GM18858 (cell line): ENCODE results near the gene SLC25A28.

Experiments
- ATAC-seq: cut with Tn5 transposase; IDR thresholded peaks from one replicate; pipeline ENCODE4 v1.9.1; 2021; ENCODE audit not compliant: unreplicated experiment

The SLC25A28 gene, protein sequence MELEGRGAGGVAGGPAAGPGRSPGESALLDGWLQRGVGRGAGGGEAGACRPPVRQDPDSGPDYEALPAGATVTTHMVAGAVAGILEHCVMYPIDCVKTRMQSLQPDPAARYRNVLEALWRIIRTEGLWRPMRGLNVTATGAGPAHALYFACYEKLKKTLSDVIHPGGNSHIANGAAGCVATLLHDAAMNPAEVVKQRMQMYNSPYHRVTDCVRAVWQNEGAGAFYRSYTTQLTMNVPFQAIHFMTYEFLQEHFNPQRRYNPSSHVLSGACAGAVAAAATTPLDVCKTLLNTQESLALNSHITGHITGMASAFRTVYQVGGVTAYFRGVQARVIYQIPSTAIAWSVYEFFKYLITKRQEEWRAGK

DNA sequence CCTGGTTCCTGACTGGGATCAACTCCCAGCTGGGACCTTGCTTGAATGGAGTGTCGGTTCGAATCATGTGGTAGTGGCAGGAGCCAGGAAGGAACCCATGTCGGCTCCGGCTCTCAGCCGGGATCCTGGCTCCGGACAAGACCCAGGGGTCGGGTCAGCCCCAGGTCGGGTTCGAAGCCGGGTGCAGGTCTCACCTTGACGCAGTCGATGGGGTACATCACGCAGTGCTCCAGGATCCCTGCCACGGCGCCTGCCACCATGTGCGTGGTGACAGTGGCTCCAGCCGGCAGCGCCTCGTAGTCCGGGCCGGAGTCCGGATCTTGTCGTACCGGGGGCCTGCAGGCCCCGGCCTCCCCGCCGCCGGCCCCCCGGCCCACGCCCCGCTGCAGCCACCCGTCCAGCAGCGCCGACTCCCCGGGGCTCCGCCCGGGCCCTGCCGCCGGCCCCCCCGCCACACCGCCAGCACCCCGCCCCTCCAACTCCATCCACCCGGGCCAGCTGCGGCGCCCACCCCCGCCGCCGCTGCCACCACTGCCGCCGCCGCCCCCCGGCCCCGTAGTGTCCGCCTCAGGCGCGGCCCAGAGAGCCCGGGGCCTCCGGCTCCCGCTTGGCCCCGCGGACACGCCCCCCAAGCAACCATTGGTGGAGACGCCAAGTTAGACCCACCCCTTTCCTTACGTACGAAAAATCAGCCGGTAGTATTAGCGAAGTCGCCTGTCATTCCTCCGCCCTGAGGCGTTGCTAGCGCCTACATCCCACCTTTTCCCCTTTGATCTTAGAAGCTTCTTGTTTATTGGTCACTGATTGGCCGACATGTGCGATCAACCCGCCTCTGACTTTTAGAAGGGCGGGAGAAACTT lies at the start of gene SLC25A28:
Gene SLC25A28, minus strand, starts transcription at position 589 of the 860 bp plus-strand sequence. Its CDS starts 104 bp downstream, at position 485.
- peak; percentile 84 for ATAC-seq

DNA sequence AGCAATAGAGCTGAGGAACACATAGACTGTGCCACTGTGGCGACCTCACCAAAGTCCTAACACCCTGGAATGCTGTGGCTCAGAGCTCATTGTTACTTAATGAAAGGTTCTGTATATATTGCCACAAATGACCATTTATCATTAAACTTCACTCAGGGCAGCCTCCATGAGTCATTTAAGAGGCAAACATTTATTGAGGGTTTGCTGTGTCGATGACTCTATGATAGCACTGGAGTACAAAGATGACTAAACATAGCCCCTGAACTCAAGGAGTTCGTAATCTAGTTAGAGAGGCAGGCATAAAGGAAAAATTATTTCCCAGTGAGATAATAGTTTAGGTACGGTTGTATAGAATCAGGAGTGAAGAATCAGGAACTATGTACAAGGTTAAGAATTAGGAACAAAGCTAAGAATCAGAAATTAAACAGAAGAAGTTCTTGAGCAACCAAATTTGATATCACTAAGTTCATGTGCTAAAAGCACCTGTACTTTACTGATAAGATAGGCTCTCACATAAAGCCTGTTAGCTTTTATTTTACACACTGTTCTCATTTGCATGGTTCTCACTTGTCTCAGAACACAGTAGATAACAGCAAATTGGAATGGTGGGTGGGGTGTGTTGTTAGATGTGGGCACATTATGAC lies 47.0 kb upstream of the SLC25A28 start:
- no peak for ATAC-seq

DNA sequence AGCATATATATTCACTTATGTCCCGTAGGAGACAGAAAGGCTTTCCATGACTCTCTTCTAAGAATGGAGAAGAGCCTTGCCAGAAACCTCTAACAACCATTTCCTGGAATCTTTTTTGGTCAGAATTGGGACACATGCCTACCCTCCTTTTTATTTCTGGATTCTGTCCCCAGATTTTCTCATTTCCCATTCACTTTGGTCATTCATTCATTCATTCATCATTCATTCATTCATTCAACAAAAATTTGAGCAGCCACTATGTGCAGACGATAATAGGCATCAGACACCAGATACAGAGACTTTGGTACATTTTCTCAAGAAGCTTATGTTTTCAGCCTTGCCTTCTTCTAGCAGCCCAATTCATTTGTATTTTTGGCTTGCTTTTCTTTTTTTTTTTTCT lies 45.1 kb upstream of the SLC25A28 start:
- no peak for ATAC-seq

DNA sequence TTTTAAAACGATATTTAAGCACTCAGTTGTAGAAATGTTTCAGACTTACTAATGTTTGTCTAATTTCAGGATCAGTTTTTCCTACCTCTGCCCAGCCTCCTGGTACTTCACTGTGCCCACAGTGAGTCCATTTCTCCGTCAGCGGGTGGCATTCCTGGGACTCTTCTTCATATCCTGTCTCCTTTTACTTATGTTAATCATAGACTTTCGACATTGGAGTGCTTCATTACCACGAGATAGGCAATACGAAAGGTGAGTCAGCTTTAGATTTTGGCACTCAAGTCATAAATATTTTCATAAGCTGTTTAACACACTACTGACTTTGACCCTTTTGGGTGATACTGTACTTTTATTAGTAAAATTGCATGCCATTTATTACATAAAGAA lies 41.1 kb upstream of the SLC25A28 start:
- no peak for ATAC-seq

DNA sequence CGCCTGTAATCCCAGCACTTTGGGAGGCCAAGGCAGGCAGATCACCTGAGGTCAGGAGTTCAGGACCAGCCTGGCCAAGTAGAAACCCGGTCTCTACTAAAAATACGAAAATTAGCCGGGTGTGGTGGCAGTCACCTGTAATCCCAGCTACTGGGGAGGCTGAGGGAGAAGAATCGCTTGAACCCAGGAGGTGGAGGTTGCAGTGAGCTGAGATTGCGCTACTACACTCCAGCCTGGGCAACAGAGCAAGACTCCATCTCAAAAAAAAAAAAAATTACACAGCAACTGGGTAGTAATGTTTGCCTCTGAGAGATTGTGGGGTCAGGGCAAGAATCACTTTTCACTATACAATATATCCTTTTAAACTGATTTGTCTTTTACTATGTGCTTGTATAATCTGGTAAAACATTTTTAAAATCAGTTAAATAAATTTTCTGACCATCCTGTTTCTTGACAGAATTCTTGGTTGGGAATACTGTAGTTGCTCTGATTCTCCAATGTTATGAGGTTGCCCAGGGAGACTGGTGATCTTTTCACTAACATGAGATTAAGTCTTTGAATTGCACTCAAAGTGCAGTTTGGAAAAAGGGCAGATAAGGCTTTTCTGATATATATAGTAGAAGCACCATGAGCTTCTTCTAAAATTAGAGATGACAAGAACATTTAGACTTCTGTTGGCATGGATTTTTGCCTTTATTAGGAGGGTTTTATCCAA lies 40.6 kb upstream of the SLC25A28 start:
- no peak for ATAC-seq

DNA sequence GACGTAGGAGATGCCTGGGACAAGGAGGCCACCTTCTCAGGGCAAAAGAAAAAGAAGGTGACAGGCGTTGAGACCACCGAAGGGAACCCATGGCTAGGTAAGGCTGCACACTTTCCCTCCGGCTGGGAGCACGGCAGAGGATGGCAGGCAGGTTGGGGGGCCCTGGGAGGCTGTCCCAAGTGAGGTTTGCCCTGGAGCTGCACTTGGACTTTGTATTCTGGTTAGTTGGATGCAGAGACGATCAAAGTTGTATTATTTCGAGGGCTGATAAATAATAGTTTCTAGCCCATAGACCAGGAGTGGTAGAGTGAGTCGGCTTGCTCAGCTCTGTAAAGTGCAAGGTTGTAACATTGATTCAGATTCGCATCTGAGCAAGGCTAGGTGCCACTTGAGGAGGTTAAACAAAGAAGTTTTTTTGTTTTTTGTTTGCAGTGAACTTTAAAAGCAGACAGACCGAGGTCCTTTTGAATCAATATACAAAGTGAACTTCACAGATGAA lies 39.7 kb upstream of the SLC25A28 start:
- ATAC-seq: no peak

DNA sequence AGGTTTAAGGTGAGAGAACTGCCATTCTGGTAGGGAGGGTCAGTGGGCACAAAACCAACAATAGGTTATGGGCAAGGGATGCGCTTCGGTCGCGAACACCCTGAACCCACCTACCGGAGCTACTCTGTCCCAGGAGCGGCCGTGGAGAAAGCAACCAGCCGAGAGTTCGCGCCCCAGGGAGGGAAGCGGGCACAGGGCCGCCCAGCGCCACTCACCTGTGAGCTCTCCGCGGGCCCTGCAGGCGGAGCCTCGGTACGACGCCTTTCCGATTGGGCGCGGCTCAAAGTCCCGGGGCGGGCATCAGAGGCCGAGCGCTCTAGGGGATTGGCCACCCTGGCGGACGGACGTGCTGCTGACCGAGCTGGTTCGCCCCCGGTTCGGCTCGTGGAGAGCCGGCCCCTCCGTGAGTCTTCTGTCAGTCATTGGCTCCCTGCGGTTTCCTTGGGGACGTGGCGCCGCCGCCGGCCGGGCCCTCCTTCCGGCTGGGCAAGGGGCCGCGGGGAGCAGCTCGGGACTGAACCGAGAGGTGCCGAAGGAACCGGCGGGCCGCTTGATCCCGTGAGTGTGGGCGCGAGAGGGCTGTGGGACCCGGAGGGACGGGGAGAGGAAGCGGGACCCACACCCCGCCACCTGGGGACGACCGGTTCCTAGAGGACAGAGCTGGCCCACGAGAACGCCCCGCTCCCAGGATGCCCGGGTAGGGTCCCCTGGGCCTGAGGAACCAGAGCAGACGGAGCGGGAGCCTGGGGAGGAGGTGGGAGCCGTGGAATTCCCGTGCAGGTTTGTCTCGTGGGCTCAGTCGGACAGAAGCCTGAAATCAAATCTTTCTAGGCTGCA lies 39.0 kb upstream of the SLC25A28 start, which contains the start of gene ENTPD7:
Gene ENTPD7, plus strand, starts transcription at position 479 of the 837 bp plus-strand sequence. CDS start 448 bp downstream, outside the sequence.
- peak; percentile 97 for ATAC-seq

DNA sequence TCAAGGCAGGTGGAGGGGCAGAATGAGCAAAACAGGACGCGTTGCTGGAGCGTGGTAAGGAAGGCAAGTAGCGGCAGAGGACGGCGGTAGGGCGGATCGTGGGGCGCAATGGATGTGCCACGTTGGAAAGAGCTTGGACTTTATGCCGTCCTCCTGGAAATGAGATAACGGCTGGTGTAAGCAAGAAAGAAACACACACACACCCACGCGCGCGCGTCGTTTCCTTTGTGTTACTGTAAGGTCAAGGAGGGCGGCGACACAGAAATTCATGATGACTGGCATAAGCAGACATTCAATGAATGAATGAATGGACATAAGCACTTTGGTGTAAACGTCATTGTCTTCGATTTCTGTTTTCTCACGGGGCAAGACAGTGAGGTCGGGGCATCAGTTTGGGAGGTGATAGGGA lies 38.4 kb upstream of the SLC25A28 start:
- no peak for ATAC-seq

DNA sequence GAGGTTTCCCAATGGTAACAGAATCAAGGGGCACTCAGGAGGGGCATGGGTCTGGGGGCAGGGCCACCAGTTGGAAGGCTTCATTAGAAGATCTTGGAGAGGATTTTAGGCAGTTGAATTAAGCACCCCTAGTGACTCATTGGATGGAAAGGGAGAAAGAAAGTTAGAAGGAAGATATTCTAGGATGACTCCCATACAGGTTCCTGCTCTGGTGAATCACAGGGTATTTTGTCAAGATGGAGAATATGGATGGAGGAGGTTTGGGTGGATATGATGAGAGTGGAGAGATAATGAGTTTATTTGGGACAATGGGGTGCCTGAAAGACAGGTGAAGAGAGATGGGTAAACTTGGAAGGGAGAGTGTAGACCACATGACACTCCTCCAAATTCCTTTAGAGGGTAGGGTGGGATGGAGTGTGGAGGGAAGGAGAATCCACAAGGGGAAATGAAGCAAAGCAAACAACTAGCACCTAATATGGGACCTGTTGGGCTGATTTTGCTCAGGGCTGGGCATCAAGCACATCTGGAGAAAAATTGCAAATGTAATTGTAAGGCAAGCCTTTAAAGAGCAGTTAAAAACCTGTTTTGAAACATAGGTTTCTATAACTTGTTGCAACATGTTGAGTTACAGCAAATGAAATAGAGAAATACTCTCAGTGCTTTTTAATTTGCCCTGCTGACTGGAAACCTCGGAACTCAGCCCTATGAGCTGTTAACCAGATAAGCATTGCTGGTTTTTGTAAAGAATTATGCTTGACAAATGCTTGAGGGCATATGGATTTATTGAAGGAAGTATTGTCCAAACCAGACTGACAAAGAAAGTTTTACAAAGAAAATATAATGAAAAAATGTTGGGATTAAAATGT lies 36.2 kb upstream of the SLC25A28 start:
- no peak for ATAC-seq

DNA sequence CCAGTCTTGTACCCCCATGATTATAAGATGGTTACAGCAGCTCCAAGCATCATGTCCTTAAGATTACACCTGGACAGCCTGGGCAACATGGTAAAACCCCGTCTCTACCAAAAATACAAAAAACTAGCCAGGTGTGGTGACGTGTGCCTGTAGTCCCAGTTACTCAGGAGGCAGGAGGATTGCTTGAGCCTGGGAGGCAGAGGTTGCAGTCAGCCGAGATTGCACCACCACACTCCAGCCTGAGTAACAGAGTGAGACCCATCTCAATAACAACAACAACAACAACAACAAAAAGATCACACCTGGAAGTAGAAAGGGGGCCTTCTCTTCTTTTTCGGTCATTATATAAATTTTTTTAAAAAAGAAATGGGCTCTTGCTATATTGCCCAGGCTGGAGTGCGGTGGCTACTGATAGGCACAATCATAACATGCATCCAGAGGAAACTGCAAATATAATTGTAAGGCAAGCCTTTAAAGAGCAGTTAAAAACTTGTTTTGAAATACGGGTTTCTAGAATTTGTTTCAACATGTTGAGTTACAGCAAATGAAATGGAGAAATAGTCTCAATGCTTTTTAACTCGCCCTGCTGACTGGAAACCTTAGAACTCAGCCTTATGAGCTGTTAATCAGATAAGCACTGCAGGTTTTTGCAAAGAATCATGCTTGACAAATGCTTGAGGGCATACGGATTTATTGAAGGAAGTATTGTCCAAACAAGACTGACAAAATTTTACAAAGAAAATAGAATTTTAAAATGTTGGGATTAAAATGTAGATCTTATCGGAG lies 34.3 kb upstream of the SLC25A28 start:
- no peak for ATAC-seq

DNA sequence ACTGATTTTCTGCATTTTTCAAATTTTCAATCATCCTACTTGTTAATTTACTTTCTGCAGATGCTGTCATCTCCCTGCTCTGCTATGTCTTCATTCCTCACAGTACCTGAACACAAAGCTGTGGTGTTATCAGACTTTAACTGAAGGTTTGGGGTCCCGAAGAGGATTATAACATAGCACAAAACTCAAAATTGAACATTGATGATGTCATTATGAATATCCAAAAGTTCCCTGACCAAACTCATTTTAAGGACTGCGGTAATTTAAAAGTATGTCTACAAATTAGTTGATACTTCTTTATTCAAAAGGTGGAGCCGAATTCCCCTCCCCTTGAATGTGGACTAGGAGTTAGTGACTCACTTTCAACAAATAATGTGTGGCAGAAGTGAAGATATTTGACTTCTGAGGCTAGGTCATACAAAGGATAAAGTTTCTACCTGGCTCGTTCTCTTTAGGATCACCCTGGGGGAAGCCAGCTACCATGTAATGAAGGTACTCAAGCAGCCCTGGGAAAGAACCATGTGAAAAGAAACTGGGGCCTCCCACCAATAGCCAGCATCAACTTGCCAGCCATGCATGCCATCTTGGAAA lies 32.7 kb upstream of the SLC25A28 start:
- ATAC-seq: no peak

DNA sequence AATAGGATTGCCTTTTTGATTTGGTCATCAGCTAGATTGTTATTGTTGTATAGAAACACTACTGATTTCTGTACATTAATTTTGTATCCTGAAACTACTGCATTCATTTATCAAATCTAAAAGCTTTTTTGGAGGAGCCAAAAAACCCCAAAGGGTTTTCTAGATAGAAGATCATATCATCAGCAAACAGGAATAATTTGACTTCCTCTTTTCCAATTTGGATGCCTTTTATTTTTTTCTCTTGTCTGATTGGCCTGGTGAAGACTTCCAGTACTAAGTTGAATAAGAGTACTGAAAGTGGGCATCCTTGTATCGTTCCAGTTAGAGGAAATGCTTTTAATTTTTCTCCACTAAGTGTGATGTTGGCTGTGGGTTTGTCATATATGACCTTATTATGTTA lies 28.5 kb upstream of the SLC25A28 start:
- no peak for ATAC-seq

DNA sequence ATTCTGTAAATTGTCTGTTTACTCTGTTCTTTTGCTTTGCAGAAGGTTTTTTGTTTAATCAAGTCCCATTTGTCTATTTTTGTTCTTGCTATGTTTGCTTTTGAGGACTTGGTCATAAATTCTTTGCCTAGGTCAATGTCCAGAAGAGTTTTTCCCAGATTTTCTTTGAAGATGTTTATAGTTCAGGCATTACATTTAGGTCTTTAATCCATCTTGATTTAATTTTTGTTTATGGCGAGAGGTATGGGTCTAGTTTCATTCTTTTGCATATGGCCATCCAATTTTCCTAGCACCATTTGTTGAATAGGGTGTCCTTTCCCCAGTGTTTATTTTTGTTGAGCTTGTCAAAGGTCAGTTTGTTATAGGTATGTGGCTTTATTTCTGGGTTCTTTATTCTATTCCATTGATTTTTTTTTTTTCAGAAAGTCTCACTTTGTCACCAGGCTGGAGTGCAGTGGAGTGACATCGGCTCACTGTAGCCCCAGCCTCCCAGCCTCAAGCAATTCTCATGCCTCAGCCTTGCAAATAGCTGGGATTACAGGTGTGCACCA lies 27.4 kb upstream of the SLC25A28 start:
- no peak for ATAC-seq

DNA sequence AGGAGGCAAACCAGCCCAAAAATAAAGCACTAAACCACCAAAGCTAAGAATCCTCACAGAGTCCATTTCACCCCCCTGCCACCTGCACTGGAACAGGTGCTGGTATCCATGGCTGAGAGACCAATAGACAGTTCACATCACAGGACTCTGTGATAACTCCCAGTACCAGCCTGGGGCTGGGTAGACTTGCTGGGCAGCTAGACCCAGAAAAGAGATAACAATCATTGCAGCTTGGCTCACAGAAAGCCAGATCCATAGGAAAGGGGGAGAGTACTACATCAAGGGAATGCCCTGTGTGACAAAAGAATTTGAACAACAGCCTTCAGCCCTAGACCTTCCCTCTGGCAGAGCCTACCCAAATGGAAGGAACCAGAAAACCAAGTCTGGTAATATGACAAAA lies 13.6 kb upstream of the SLC25A28 start:
- ATAC-seq: no peak

DNA sequence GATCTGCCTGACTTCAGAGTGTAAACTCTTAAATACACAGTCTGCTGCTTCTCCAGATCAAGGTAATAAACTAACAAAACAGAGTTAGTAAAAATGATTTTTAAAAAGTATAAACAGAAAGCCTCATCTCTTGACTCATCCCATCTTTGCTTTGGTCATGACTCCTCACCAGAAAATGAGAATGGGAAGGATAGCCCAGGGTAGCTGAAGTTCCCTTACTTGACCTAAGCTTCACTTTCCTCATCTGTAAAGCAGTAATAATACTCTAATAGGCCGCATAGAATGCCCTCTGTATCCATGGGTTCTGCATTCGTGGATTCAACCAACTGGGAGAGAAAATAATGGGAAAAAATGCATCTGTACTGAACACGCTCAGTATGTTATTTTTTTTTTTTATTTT lies 11.3 kb upstream of the SLC25A28 start:
- no peak for ATAC-seq

DNA sequence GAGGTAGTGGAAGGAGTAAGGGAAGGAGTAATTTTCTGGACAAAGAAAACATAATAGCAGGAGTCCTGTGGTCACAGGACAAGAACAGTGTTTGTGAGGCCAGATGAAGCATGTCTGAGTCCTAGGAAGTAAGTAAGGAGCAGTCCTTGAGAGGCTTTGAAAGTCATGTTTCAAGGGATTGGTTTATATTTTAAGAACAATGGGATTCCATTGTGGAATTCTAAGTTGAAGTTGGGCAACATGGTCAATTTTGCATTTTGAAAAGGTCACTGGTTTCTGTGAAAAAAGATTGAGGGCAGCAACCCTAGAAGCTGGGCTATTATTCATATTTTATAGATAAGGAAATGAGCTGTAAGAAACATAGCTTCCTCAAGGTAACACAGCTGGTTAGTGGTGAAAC lies 10.8 kb upstream of the SLC25A28 start:
- no peak for ATAC-seq

DNA sequence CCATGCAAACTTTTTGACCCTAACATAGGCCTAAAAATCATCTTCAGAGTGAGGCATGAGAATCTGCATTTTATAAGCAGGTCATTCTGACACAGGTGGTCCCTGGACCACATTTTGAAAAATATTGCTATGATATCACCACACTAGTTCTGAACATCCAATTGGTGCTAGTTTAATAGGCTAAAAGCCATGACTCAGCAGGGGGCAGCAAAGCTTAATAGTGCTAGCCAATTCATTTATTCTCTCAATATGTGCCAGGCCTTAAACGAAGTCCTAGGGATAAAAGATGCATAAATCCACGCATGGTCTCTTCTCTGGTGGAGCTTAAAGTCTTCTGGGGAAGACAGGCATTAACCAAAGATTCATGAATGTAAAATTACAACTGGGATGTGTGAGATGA lies 10.2 kb upstream of the SLC25A28 start:
- no peak for ATAC-seq

DNA sequence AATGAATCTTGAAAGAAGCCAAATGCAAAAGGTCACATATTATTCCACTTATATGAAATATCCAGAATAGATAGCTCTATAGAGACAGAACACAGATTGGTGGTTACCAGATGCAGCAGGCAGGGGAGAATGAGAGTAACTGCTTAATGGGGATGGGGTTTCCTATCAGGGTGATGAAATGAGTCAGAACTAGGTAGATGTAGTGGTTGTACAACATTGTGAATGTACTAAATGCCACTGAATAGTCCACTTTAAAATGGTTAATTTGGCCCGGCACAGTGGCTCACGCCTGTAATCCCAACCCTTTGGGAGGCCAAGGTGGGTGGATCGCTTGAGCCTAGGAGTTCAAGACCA lies 9.4 kb upstream of the SLC25A28 start:
- ATAC-seq: peak; percentile 77
